Stimulated activated CD8-positive, alpha-beta memory T cell treated with anti-CD3 and anti-CD28 coated beads, Interleukin-12 subunit alpha, Interleukin-12 subunit beta, amount 100 ng/mL, for 1 hour (primary cell): ENCODE results near the gene ZNF654.
"Not testable (repeated sequence)": the region's sequence is repeated elsewhere in the genome, so short reads cannot be mapped to it uniquely, and the experiment has no call there.

Experiments
- DNase-seq: peaks from one replicate; pipeline ENCODE4 v3.0.0-alpha.2; 2020; ENCODE audit warnings: low read depth

The ZNF654 gene

GRCh38 chr3:88142094-88142624 lies 83.1 kb downstream of the ZNF654 start:
- no peak for DNase-seq

DNA sequence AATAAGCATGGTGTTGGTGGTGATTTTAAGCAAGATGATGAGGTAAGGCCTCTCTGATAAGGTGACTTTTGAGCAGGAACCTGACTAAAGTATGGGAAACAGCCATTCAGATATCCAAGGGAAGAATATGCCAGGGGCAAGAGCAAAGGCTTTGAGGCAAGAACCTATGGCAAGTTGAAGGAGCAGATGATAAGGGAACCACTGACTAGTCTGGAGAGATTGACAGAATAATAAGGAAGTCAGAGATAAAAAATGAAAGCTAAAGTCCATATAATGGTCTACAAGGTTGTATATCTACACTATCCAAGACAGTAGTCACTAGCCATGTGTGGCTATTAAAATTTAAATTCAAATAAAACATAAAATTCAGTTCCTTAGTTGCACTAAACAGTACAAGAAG lies 88.2 kb downstream of the ZNF654 start:
- DNase-seq, result no peak

- no peak for DNase-seq
These were observed 89.6 kb downstream of the ZNF654 start for GRCh38 chr3:88148651-88149050.

DNA sequence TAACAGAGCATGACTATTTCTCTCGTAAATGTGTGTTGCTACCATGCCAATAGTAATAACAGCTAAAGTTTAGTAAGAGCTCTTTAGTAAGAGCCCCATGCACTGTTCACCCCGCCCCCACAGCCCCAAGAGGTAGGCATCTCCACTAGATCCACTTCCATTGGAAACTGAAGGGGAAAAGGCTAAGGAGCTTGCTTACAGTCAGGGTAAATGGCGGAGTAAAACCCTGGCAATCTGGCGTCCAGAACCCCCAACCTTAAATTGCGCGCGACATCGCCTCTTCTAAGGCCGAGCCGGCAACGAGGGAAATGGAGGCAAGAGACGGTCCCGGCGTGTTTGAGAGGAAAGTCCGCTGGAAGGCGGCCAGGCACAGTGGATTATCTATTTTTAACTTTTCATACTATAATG lies 90.0 kb downstream of the ZNF654 start:
- no peak for DNase-seq

DNA sequence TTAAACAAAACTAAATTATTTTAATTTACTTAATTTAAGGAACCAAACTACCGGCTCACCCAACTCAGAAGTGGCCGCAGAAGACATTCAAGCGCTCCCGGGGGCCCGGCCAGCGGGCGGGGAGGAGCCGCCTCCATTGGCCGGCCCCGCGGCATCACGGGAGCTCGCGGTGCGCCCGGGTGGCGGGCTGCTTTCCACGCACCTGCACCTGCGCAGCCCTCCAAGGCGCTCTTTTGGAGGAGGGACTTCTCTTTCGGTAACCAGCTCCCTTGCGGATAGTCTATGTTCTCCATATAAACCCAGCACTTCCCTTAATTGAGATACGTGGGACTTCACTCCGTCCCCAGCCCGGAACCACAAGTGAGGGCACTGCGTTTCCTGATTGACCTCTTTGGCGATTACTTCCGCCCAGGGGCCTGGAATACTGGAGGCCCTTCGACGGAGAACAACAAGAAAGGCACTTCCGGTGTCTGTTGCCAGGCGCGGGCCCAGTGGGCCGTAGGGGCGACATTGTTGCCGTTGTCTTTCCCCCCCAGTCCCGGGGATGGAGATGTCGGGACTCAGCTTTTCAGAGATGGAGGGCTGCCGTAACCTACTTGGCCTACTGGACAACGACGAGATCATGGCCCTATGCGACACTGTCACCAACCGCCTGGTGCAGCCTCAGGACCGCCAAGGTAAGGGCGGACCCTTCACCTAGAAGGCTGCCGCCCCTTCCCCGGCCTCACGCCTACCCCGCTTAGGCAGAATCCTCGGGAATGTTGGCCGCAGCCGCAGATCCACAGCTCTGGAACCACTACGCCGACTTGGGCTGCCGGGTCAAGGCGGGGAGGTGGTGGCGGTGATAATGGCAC lies 90.7 kb downstream of the ZNF654 start, which contains the start of gene C3orf38:
Gene C3orf38, plus strand, starts transcription at position 451 of the 854 bp plus-strand sequence. Its CDS starts 94 bp downstream, at position 545.
- DNase-seq, result peak; percentile 60

DNA sequence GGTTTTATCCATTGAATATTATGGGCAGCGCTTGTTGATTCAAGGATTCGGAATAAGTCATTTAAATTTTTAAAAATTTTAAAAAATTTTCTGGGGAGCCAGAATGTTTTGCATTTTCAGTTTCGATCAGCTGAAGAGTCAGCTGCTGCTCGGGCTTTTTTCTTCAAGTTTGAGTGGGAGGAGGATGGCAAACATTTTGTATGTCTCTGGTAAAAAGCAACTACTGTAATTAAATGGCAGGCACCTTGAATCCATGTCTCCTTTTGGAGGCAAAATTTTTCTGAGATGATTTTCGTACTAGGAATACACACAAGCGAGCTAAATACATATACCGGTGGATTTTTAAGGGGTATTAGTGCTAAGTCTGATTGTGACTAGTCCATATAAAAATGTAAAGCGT lies 91.3 kb downstream of the ZNF654 start:
- DNase-seq, result no peak

GRCh38 chr3:88150806-88151205 lies 91.8 kb downstream of the ZNF654 start:
- DNase-seq, result no peak

DNA sequence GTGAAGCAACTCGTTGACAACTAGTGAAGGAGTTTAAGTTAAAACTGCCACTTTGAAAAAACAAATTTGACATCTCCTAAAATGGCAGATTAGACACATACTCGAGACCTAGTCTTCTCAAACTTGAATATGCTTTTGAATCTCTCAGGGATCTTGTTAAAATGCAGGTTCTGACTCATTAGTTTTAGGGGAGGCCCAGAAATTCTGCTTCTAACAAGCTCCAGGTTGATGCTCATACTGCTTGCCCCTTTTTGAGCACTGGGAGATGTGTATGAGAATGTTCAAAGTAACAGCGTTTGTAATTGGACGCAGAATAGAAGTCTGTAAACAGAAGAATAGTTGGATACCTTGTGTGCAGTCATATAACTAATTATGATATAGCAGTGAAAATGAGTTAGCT lies 92.3 kb downstream of the ZNF654 start:
- DNase-seq, result no peak

- DNase-seq, result no peak
These were observed 93.8 kb downstream of the ZNF654 start for GRCh38 chr3:88152841-88153240.

GRCh38 chr3:88166419-88166971 lies 107.4 kb downstream of the ZNF654 start:
- no peak for DNase-seq

DNA sequence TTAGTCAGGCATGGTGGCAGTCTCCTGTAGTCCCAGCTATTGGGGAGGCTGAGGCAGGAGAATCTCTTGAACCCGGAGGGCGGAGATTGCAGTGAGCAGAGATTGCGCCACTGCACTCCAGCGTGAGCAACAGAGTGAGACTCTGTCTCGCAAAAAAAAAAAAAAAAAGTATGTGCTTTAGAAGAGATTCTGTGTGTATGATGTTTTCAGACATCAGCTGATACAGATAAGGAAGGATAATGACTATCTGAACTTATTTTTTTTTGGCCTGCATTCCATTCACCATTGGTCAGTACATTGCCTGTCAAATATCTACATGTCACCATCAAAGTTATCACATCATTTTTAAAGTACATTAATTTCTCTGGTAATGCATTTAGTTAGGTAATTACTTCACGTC lies 108.1 kb downstream of the ZNF654 start:
- no peak for DNase-seq

- DNase-seq, result no peak
These were observed 108.6 kb downstream of the ZNF654 start for GRCh38 chr3:88167704-88168103.

- no peak for DNase-seq
These were observed 109.1 kb downstream of the ZNF654 start for GRCh38 chr3:88168171-88168570.

GRCh38 chr3:88180398-88180999 lies 121.4 kb downstream of the ZNF654 start:
- no peak for DNase-seq

DNA sequence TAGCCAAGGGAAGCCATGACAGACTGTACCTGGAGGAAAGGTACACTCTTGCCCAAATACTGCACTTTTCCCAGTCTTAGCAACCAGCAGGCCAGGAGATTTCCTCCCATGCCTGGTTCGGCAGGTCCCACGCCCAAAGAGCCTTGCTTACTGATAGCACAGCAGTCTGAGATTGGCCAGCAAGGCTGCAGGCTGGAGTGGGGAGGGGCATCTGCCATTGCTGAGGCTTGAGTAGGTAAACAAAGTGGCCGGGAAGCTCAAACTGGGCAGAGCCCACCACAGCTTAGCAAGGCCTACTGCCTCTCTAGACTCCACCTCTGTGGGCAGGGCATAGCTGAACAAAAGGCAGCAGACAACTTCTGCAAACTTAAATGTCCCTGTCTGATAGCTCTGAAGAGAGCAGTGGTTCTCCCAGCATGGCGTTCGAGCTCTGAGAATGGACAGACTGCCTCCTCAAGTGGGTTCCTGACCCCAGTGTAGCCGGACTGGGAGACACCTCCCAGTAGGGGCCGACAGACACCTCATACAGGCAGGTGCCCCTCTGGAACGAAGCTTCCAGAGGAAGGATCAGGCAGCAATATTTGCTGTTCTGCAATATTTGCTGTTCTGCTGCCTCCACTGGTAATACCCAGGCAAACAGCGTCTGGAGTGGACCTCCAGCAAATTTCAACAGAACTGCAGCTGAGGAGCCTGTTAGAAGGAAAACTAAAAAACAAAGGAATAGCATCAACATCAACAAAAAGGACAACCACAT lies 123.3 kb downstream of the ZNF654 start:
- DNase-seq, result not testable (repeated sequence)

DNA sequence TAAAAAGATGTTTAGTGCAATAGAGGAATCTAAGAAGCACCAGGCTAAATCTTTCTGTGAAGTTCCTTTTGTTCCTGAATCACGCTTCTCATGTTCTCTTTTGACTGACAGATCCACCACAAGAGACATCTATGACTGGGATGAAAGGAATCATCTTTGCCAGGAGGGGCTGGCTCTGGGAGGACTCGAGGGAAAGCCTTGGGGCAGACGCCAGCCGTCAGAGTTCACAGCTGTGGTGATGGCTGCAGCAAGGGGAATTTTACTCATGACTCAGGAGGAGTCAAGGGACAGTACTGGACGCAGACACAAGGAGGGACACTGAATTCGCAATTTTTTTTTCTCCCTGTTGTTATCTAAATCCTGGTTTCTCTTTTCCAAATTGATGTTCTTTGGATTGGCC lies 129.4 kb downstream of the ZNF654 start:
- DNase-seq, result no peak

GRCh38 chr3:88189361-88189810 lies 130.3 kb downstream of the ZNF654 start:
- DNase-seq, result no peak

GRCh38 chr3:88191872-88192409 lies 132.9 kb downstream of the ZNF654 start:
- DNase-seq, result no peak

DNA sequence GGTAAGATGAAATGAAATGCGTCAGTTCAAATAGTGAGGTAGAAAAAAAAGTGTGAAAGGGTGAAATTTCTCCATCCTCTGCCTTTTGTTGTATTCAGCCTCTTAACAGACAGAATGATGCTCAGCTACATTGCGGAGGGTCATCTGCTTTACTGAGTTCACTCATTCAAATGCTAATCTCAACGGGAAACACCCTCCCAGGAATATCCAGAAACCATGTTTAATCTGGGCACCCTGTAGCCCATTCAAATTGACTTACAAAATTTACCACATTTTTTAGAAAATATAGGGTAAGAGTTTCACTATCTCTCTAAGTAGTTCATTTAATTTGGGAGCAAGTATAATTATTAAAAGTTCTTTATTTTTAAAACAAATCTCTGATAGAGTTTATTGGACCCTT lies 133.6 kb downstream of the ZNF654 start:
- no peak for DNase-seq
